ENCODE measurements around the gene IMPA2. TPM values are rescaled to one million over a fixed set of nuclear protein-coding genes. Genes with fewer than 3 reads are reported as not detected.
A peak's percentile ranks its signal among the peaks of the same experiment; 100 is the strongest.

IMPA2 gene
- total and polyA plus RNA-seq, 2 of the 13 experiments (the other 11 are each of a cell fraction or from before 2014, with no cell fraction given), result 37.8 to 71.8 TPM

- no peak for TF ChIP-seq MAX (IDR thresholded peaks at IDR 0.05)
Observed at GRCh38 chr18:12062974-12063373, 81.7 kb downstream of the IMPA2 start (continued).

GRCh38 chr18:12064086-12064763, 82.9 kb downstream of the IMPA2 start:
- intact Hi-C loops (cut with micrococcal nuclease; ENCODE audit: unreplicated experiment) (no loop called here), in situ Hi-C loops (cut with HindIII; ENCODE audit: extremely low pct_ligation_motif_present, low pct_unique_long_range_greater_than_20kb) (no loop called here)
- no peak for ATAC-seq
- H3K4me3 ChIP-seq (replicated peaks in 1 of 3; ENCODE audit: insufficient read depth in 1 of 3, low read depth in 2 of 3, low read length in 3 of 3), result no peak overlapping the region
- H3K36me3 ChIP-seq (replicated peaks in 1 of 2; ENCODE audit: control insufficient read depth in 1 of 2, insufficient read depth in 2 of 2, low read length in 2 of 2), result no peaks in the 10 kb centered on the region
- no TSS peak for BruUV-seq (replicated peaks)
- DNase-seq (ENCODE audit: low spot score), result no peak
- H3K79me2 ChIP-seq (ENCODE audit: insufficient read depth, low read length), result no peaks in the 10 kb centered on the region
- no peaks in the 10 kb centered on the region for H4K20me1 ChIP-seq (ENCODE audit: insufficient read depth, low read length)
- H2AFZ ChIP-seq (ENCODE audit: low read length), result no peak overlapping the region
- no peak overlapping the region for H3K9ac ChIP-seq (ENCODE audit: insufficient read depth, low read depth, low read length)
- H3K4me1 ChIP-seq (ENCODE audit: insufficient read depth, low read length), result no peaks in the 10 kb centered on the region
- ChIA-PET CTCF (ENCODE audit: low intra/inter-chr PET ratio, low total read pairs) (no interaction called here), POLR2A (no interaction called here)
- FAIRE-seq, result no peak
- TF ChIP-seq AHDC1 (CRISPR knock-in tag; IDR thresholded peaks at IDR 0.05; ENCODE audit: borderline replicate concordance), result no peak
- no peak for TF ChIP-seq ZNF557 (CRISPR knock-in tag; IDR thresholded peaks at IDR 0.05)
- no peak for TF ChIP-seq CHD2 (IDR thresholded peaks at IDR 0.05; ENCODE audit: low read depth, low read length)
- TF ChIP-seq ZNF274 (CRISPR knock-in tag; IDR thresholded peaks at IDR 0.05), result no peak
- TF ChIP-seq ZNF780A (CRISPR knock-in tag; IDR thresholded peaks at IDR 0.05), result no peak
- TF ChIP-seq MNT (IDR thresholded peaks at IDR 0.05), result peak; percentile 30; the same call in 1 of the 2 replicates
- no peak for TF ChIP-seq ZNF563 (CRISPR knock-in tag; IDR thresholded peaks at IDR 0.05)
- H3K27me3 ChIP-seq (ENCODE audit: control insufficient read depth in 1 of 2, insufficient read depth in 2 of 2, low read length in 2 of 2), result peaks cover 0 to 4% of the 10 kb centered on the region in 2 experiments; a peak in 1 of 5 replicates
- 24% methylated on average over 7 of the region's 7 CpGs for WGBS (ENCODE audit: low lambda C conversion rate)
- H3K4me2 ChIP-seq (ENCODE audit: low read depth, low read length), result no peak overlapping the region
- no peak overlapping the region for H3K27ac ChIP-seq (ENCODE audit: extremely low read length, insufficient read depth, low read length)
- no peaks in the 10 kb centered on the region for H3K9me3 ChIP-seq (ENCODE audit: low read length)

All from HepG2 (cell line).